ENCODE results near the gene SPOPL.
"Not testable (repeated sequence)": the region's sequence is repeated elsewhere in the genome, so short reads cannot be mapped to it uniquely, and the experiment has no call there.

Gene SPOPL

DNA sequence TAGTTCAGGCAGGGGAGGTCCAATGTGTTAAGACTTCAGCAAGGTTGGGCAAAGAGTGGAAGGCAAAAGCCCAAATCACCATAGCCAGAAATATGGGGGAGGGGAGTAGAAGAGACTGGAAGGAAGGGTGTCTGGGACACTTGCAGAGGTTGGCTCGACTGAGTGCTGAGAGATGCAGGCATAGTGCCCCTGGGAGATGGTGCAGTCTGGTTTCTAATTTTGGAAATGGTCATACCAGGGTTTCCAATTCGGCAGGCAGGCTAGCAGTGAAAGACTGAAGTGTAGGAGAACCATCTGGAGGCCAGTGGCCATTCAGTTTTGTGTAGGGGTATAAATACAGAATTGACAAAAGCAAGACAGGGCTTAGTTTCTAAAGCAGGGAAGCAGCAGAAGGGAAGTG is 6.2 kb upstream of the SPOPL start:
- no peak for DNase-seq

DNA sequence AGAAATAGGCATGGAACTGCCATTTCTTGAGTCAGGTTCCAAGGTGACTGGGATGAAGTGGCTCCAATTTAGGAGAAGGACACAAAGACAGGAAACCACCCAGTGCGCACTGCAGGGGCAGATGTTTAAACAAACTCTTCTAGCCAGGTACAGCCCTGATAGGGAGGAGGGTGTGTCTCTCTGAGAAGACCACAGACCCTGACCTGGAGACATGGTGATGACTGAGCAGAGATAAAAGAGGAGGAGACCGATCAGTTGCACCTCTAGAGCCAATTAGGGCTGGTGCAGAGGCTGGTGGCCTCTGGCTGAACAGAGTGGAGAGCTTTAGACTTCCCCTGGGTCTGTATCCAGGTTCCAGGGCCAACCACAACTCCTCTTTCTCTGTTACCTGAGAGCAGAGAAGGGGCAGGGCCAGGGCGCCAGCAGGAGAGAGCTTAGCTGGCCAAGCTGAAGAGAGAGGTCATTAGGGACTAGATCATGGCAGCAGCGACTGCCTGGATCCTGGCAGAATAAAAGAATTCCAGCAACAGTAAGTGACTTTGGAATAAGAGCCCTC is 5.4 kb upstream of the SPOPL start:
- DNase-seq = no peak

DNA sequence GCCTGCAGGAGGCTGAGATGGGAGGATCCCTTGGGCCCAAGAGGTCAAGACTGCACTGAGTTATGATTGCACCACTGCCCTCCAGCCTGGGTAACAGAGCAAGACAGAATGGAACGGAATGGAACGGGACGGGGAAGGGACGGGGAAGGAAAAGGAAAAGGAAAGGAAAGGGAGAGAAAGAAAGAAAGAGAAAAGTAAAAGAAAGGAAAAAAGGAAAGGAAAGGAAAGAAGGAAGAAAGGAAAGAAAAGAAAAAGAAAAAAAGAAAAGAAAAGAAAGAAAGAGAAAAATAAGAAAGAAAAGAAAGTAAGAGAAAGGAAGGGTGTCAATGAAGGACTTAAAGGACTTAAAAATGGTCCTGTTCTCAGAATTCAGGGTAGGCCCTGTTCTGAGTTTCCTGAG is 4.3 kb upstream of the SPOPL start:
- no peak for DNase-seq

DNA sequence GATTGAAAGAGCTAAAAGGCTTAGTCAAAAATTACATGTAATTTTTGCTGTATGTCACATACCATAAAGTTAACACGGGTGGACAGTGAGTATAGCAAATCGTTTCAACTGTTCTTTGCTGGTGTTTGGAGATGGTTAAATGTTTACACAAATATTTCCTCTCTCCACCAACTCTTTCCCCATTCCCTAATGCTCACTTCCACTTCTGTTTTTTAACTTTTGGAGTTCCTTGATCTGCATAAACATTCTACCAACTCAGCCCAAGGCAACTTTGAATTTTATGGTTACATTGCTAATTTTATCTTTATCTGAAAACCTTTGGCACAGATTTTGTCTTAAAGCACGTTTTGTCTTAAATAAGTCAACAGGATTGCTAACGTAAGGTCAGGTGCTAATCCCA is 1.9 kb upstream of the SPOPL start:
- DNase-seq = no peak

DNA sequence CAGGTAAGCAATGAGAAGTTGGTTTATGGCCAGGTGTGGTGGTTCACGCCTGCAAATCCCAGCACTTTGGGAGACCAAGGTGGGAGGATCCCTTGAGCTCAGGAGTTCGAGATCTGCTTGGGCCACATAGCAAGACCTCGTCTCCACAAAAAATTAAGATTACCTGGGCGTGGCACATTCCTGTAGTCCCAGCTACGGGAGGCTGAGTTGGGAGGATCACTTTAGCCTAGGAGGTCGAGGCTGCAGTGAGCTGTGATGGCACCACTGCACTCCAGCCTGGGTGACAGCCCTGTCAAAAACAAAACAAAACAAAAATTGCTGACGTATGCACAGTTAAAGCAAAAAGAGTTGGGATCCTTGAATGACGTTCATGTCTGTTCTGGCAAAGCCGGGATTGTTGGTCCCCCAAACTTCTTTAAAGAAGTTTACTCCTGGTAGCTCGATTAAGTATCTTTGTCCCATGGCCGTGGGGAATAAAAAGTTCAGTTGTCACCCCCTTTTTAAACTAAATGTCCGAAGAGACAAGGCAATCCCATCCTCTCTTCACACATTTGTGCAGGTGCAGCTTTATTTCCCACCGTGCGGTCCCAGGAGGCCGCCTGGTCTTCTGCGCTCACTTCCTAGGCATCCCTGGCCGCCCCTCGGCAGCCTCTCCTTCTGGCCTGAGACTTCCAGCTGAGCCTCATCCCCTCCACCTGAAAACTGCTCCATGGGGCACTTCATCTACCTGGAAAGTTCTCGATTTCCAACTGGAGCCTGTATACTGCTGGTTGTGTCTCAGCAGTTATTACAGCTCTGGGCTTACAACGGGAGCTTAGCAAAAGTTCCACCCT is 762 bp upstream of the SPOPL start:
- DNase-seq = no peak

DNA sequence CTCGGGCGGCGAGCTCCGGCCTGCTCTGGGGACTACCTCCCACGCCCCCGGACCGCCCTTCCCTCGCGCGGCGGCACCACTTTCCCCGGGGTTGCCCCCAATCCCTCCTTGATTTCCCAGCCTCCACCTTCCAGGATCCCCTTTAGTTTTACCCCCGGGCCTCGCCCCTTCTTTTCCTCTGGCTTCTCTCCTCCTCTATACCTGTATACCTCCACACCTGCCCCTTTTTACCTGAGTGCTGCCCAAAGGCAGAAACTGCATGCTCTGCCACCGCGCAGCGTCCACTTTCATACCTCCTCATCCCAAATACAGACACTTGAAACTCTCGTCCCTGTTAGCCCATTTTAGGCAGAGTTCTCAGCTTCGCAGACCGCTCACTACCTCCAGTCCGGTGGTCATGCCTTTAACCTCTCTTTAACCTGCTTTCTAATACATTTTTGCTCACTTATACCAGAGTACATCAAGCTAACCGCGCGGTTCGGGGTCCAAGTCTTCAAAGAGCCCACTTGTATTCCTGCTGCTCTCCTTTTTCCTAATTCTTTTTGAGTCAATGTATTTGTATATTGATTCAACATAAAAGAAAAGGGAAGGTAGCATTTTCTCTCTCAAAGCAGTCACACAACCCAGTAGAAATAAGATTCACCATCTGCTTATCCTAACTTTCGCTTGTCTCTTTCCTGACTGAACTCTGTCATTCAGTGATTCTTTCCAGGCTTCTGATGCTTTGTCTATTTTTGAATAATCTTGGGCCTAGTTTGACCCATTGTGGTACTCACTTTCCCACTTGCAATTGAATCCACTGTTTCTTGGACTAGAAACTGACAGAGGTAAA is 901 bp downstream of the SPOPL start:
- DNase-seq = peak; percentile 5

DNA sequence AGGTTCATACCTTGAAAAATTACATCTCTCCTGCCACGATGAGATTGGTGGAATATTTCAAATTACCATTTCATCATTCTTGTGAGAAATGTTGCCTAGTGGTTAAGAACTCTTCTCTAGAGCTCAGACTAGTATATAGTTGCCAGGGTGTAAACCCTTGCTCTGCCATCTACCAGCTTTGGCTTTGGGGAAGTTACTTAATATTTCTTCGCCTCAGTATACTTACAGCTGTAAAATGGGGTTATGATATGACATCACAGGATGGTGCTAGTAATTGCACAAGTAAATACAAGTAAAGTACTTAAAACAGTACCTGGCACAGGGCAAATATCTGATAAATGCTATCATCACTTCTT is 1.5 kb downstream of the SPOPL start:
- peak; percentile 12 for DNase-seq

DNA sequence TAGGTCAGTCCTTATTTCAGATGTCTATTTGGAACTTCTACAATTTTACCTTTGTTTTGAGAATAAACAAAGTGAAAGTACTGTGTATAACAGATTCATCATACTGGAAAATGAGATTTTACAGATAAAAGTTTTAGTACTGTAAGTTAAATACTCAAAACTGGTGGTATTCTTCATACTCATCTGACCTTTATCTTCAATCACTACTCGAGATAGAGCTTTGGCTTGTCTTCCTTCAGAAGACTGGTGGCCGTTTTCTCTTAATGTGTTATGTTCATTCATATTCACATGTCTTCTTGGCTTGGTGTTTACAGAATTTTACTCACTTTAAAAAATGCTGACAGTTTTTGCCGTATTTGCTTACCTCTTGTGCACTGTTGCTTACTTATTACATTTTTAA is 2.1 kb downstream of the SPOPL start:
- no peak for DNase-seq

DNA sequence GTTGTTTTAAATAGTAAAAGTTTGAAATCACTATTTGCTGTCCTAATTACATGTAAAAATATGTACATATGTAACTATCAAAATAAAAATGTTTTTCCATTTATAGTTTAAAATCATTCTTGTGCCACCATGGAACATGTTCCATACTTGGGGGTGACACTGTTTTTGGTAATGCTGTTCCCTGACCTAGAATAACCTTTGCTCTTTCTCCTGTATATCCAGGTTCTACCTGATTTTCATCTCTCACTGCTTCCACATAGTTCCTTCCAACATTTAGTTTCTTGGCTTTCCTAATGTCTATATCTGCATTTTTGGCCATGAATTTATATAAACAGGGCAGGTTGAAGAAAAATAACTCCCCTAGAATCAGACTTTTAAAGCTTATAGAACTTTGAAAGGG is 2.5 kb downstream of the SPOPL start:
- DNase-seq = no peak

DNA sequence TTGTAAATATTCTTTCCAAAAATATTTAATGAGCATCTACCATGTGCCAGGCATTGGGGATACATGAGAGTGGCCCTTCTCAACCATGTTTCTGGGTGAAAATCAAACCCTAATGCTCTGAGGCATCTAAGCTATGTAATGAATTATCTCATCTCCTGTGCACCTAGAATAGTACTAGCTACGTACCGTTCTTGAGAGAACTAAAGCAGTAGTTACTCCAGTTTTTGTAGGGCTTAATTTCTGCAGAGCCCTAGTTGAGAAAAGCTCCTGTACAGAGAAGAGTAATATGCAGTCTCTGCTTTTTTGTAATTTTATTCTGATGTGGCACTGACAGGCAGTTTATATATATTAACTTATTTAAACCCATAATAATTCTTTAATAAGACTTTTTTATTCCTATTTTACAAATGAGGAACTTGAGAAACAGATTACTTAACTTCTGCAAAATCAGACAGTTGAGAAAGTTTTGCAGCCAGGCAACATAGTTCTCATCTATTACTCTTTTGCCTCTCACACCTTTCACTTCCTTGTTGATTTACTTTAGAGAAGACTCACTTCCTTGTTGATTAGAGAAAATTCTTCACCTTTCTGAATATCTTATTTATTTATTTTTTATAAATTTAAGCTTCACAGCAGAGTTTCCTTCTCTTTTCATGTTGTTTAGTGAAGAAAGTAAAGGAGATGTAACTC is 3.1 kb downstream of the SPOPL start:
- no peak for DNase-seq

DNA sequence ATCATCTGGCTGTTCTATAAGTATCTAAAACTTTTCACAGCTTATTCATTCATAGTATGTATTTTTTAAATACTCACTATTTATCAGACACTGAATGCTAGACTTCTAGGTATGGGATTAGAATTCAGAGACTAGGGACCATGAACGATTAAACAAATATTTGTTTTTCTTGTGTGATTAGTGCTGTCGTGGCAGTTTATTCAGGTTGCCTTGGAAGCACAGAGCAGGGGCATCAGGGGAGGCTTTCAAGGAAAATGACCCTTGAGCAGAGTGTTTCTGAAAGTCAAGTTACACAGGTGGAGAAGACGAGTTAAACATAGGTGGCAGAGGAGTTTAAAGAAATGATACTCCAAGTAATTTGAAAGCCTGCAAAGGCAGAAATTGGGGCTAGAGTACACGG is 5.7 kb downstream of the SPOPL start:
- no peak for DNase-seq

DNA sequence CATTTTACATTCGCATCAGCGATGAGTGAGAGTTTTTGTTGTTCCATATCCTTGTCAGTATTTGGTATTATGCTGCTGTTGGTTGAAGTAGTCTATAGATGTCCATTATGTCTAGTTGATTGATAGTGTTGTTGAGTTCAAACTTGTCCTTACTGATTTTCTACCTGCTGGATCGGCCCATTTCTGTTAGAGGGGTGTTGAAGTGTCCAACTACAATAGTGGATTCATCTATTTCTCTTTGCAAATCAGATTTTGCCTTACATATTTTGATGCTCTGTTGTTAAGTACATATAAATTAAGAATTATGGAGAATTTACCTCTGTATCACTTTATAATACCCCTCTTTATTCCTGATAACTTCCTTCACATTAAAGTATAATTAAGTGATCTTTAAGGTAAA is 8.7 kb downstream of the SPOPL start:
- no peak for DNase-seq

DNA sequence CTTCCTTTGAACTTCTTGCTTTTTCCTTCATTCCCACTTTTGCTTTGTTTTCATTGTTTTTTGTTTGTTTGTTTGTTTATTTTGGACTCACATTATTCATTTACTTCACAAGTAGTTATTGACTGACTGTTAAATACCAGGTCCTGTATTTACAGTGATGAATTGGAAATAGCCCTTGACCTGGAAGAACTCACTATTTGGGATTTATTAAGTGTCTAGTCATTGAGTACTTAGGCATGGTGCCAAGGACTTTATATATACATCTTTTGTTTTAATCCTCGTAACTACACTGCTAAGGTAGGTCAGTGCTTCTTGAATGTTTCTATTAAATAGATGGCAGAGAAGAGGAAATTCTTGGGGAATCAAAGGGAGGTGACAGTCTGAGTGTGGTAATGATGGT is 11.1 kb downstream of the SPOPL start:
- DNase-seq = no peak

DNA sequence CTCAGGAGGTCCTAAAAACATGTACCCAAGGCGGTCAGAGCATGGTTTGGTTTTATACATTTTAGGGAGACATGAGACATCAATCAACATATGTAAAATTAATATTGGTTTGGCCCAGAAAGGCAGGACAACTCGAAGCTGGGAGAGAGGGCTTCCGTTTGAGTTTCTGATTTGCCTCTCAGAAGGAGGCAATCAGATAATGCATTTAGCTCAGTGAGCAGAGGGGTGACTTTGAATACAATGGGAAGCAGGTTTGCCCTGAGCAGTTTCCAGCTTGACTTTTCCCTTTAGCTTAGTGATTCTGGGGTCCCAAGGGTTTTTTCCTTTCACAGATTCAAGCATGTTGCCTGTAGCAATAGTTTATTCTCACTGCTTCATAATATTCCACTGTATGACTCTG is 12.6 kb downstream of the SPOPL start:
- DNase-seq = no peak

DNA sequence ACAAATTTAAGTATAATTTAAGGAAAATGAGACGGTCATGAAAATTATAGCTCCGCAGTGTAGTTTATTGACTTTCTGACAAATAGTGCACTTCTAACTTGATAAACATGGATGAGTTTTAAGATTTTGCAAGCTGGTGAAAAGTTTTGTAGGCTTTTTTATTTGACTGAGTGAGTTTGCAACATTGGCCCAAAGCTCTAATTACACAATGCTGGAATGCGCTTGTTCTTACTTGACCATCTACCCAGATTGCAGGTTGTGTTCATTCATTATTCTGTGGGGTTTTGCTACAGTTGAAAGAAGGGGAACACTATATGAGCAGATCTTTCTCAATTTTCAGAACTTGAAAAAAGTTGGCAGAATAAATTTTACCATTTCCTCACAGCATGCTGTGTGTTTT is 13.5 kb downstream of the SPOPL start:
- DNase-seq = no peak

DNA sequence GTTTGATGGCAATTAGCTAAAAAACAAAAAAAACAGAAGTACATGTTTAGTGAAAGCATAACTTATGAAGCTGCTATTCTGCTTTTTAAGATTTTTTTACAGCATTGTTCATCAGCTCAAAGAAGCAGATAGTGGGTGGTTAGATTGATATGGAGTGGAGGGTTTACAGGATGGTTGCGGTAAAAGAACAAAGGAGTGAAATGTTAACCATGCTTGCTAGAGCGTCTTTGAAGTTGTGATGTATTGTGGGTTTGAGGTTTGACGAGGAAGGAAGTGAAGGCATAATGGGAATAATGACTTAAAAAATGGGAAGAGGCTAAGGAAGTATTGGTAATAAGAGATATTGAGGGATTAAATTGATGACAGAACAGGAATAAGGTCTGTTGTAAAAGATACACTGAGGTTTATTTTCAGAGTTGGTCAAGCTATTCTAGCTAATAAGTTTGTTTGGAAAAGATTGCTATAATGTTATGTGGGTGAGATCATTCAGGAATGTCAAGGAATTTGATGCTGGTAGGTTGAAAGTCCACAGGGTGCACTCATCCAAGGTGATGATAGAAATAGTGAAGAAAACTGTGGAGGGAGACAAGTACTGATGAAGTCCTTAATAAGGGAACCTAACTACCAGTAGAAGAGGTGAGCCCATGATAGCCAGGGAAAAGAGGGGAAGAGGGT is 14.6 kb downstream of the SPOPL start:
- peak; percentile 18 for DNase-seq

DNA sequence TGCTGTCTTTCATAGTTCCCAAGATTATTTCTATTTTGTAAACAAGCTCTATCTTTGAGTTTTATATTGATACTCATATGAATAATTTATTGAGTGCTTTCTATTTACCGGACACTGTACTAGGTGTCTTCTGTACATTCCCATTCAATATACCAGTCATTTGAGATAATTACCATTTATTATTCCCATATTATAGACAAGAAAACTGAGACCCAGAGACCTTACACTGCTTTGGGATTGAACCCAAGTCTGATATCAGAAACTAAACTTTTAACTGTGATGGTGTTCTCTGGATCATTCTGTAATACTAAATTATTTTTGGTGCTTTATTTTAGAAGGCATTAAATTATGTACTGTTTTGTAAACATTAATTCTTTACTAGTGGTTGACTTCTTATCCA is 17.3 kb downstream of the SPOPL start:
- no peak for DNase-seq

DNA sequence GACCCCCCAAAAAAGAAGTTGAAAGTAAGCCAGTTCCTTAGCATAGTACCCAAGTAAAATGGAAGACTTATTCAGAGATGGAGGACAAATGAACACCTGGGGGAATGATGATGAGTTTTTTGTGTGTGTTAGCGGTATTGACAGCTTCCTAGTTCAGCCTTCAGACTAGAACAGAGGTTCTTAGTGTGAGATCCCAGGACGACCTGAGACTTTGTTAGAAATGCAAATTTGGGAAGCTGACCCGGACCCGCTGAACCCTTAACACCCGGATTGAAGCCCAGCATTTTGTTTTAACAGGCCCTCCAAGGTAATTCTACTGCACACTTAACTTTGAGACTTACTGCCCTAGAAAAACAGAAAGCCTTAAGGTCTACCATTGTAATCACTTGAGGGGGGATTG is 20.3 kb downstream of the SPOPL start:
- no peak for DNase-seq

DNA sequence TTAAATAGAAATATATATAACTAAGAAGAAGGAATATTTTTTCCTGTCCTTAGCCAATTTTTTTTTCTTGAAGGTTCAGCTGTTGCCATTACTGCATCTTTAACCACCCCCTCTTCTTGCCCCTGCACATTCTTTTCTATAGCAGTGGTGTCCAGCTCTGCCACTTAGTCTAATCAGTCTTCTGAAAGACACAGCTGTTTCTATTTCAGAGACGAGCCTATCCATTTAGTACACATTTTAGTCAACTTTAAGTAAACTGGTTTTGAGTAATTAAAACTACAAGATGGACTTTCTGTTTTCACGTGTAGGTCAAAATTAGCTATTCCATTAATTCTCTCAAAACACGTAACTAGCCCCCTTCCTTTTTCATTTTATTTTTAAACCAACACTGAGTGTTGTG is 21.0 kb downstream of the SPOPL start:
- no peak for DNase-seq

DNA sequence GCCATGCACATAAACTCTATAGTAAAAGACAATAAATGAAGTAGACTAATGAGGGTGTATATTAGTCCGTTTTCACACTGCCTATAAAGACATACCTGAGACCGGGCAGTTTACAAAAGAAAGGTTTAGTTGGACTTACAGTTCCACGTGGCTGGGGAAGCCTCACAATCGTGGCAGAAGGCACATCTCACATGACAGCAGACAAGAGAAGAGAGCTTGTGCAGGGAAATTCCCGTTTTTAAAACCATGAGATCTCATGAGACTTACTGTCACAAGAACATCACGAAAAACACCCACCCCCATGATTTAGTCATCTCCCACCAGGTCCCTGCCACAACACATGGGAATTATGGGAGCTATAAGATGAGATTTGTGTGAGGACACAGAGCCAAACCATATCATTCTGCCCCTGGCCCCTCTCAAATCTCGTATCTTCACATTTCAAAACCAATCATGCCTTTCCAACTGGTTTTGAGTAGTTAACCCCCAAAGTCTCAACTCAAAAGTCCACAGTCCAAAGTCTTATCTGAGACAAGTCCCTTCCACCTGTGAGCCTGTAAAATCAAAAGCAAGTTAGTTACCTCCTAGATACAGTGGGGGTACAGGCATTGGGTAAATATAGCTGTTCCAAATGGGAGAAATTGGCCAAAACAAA is 21.6 kb downstream of the SPOPL start:
- DNase-seq = not testable (repeated sequence)

DNA sequence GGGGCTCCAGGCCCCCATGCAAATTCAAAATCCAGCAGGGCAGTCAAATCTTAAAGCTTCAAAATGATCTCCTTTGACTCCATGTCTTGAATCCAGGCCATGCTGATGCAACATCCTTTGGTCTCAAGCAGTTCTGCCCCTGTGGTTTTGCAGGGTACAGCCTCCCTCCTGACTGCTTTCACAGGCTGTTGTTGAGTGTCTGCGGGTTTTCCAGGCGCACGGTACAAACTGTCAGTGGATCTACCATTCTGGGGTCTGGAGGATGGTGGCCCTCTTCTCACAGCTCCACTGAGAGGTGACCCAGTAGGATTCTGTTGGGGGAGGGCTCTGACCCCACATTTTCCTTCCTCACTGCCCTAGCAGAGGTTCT is 22.1 kb downstream of the SPOPL start:
- not testable (repeated sequence) for DNase-seq

DNA sequence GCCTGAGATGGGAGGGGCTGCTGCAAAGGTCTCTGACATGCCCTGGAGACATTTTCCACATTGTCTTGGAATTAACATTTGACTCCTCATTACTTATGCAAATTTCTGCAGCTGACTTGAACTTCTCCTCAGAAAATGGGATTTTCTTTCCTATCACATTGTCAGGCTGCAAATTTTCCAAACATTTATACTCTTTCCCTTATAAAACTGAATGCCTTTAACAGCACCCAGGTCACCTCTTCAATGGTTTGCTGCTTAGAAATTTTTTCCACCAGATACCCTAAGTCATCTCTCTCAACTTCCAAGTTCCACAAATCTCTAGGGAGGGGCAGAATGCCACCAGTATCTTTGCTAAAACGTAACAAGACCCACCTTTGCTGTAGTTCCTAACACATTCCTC is 22.8 kb downstream of the SPOPL start:
- DNase-seq = not testable (repeated sequence)
